Measurements from ENCODE around the gene MLH3. TPM values are rescaled to one million over a fixed set of nuclear protein-coding genes. Genes with fewer than 3 reads are reported as not detected.

MLH3 gene
- total RNA-seq, result 10 to 100 TPM; 26.4 to 48.1 (median 36.0) TPM

DNA sequence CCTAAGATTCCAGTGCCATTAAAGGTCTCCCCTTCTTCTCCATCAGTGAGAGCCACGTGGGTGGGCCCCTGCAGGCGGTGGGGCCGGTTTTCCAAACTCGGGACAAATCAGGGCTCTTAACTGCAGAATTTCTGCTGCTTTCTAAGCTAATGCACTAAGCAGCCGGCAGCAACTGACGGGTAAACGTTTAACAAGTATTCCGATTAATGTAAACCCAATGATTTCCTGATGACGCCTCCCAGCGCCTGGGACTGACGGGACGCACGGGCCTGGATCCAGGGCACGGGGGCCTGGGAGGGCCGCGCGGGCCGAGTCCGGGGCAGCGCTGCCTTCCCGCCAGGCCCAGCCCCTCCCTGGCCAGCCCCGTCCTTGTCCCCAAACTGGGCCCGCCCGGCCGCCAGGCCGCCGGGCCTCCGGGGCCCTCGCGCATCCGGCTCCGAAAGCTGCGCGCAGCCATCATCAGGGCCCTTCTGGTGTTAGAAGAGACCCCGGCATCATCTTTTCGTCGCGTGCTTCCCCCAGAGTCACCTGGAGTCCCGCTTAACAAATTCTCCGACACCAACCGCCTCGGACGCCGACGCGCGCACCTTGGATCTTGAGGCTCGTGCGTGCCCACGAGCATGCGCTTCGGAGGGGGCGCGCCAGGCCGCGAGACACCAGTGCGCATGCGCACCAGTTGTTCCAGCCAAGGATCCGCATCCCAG lies at the start of gene MLH3:
TSS of gene MLH3 (minus strand) at position 616 of the 704 bp plus-strand sequence. CDS start 1,812 bp downstream, outside the sequence.
- Histone ChIP-seq H3K27ac (peak within 1 kb of the TSS; percentile 89 to 96 (median 92)), H3K9me3 (no peaks in the 10 kb centered on the region), H3K4me1 (peaks cover 0 to 43% (median 23%) of the 10 kb centered on the region in 4 donors), H3K36me3 (no peaks in the 10 kb centered on the region), H3K27me3 (no peaks in the 10 kb centered on the region), H3K4me3 (peak within 1 kb of the TSS; percentile 62 to 86 (median 70))
- WGBS, 2 donors, result 0% methylated on average over 42 to 55 of the region's 59 CpGs
- peak; percentile 64 to 67 for DNase-seq (ENCODE audit: low spot score in 2 of 2)
- TF ChIP-seq, protein P1, sequence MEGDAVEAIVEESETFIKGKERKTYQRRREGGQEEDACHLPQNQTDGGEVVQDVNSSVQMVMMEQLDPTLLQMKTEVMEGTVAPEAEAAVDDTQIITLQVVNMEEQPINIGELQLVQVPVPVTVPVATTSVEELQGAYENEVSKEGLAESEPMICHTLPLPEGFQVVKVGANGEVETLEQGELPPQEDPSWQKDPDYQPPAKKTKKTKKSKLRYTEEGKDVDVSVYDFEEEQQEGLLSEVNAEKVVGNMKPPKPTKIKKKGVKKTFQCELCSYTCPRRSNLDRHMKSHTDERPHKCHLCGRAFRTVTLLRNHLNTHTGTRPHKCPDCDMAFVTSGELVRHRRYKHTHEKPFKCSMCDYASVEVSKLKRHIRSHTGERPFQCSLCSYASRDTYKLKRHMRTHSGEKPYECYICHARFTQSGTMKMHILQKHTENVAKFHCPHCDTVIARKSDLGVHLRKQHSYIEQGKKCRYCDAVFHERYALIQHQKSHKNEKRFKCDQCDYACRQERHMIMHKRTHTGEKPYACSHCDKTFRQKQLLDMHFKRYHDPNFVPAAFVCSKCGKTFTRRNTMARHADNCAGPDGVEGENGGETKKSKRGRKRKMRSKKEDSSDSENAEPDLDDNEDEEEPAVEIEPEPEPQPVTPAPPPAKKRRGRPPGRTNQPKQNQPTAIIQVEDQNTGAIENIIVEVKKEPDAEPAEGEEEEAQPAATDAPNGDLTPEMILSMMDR (IDR thresholded peaks at IDR 0.05), result peak in 1 of 5 experiments; percentile 32
- TF ChIP-seq POLR2A (IDR thresholded peaks at IDR 0.05) (peak; percentile 54 to 78), EP300 (IDR thresholded peaks at IDR 0.05) (peak; percentile 42 to 95)

- Histone ChIP-seq H3K9me3 (no peaks in the 10 kb centered on the region), H3K27me3 (no peaks in the 10 kb centered on the region), H3K27ac (no peak overlapping the region), H3K4me3 (no peak overlapping the region), H3K4me1 (no peaks in the 10 kb centered on the region), H3K36me3 (peaks cover 0 to 99% (median 12%) of the 10 kb centered on the region in 3 donors)
- TF ChIP-seq, protein P1 (IDR thresholded peaks at IDR 0.05), result no peak
- TF ChIP-seq EP300 (IDR thresholded peaks at IDR 0.05) (no peak), POLR2A (IDR thresholded peaks at IDR 0.05) (no peak)
- 60 to 67% methylated on average over 1 of the region's 1 CpG for WGBS, 2 donors
- no peak for DNase-seq (ENCODE audit: low spot score in 2 of 2)
These were observed 47.4 kb upstream of the MLH3 start for GRCh38 chr14:75098682-75099081.

DNA sequence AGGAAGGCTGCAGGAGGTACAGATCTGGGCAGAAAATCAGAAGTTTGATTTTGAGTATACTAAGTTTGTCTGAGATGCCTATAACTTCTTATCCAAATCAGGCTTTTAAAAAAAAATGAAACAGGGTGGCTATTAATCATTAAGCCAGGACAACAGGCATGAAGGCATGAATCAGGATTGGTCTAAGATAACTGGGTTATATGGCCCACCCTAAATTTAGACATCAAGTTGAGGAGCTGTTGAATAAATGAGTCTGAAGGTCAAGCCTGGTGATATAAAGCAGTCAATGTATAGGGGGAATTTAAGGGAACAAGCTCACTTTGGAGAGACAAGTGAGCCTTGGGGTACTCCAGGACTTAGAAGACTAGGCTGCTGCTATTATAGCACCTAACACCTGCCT lies 46.9 kb upstream of the MLH3 start:
- no peaks in the 10 kb centered on the region for H3K4me1 ChIP-seq
- H3K4me3 ChIP-seq, result no peak overlapping the region
- H3K27ac ChIP-seq, result no peak overlapping the region
- DNase-seq (ENCODE audit: low spot score in 2 of 2), result no peak
- no peaks in the 10 kb centered on the region for H3K9me3 ChIP-seq
- no peak for TF ChIP-seq POLR2A (IDR thresholded peaks at IDR 0.05)
- TF ChIP-seq, protein P1 (IDR thresholded peaks at IDR 0.05), result no peak
- TF ChIP-seq EP300 (IDR thresholded peaks at IDR 0.05), result no peak
- peaks cover 3 to 99% (median 12%) of the 10 kb centered on the region in 3 donors for H3K36me3 ChIP-seq
- no peaks in the 10 kb centered on the region for H3K27me3 ChIP-seq

- no peak overlapping the region for H3K27ac ChIP-seq
- H3K27me3 ChIP-seq, result no peaks in the 10 kb centered on the region
- TF ChIP-seq, protein P1 (IDR thresholded peaks at IDR 0.05), result no peak
- TF ChIP-seq EP300 (IDR thresholded peaks at IDR 0.05), result no peak
- TF ChIP-seq POLR2A (IDR thresholded peaks at IDR 0.05), result no peak
- H3K4me3 ChIP-seq, result no peak overlapping the region
- H3K36me3 ChIP-seq, result peaks cover 3 to 99% (median 12%) of the 10 kb centered on the region in 3 donors
- no peaks in the 10 kb centered on the region for H3K9me3 ChIP-seq
- no peak for DNase-seq (ENCODE audit: low spot score in 2 of 2)
- H3K4me1 ChIP-seq, result no peaks in the 10 kb centered on the region
- WGBS, 2 donors, result 62 to 64% methylated on average over 6 of the region's 6 CpGs
These were observed 45.7 kb upstream of the MLH3 start for GRCh38 chr14:75096959-75097358.

DNA sequence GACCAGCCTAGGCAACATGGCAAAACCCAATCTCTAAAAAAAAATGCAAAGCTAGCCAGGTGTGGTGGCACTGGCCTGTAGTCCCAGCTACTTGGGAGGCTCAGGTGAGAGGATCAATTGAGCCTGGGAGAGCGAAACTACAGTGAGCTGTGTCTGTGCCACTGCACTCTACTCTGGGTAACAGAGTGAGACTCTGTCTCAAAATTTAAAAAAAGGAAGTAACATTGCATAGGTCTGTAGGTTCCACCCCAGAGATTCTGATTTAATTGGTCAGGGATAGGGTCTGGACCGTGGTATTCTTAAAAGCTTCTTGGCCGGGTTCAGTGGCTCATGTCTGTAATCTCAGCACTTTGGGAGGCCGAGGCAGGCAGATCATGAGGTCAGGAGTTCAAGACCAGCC lies 44.4 kb upstream of the MLH3 start:
- peaks cover 3 to 99% (median 12%) of the 10 kb centered on the region in 3 donors for H3K36me3 ChIP-seq
- no peak for DNase-seq (ENCODE audit: low spot score in 2 of 2)
- no peak overlapping the region for H3K4me3 ChIP-seq
- H3K27ac ChIP-seq, result no peak overlapping the region
- H3K27me3 ChIP-seq, result no peaks in the 10 kb centered on the region
- WGBS, 2 donors, result 84 to 89% methylated on average over 4 of the region's 4 CpGs
- no peaks in the 10 kb centered on the region for H3K9me3 ChIP-seq
- no peaks in the 10 kb centered on the region for H3K4me1 ChIP-seq
- no peak for TF ChIP-seq EP300 (IDR thresholded peaks at IDR 0.05)
- TF ChIP-seq, protein P1 (IDR thresholded peaks at IDR 0.05), result no peak
- TF ChIP-seq POLR2A (IDR thresholded peaks at IDR 0.05), result no peak

Measured in tibial nerve (tissue), 4 donors.